ENCODE results near the gene PHAF1. TPM values are rescaled to one million over a fixed set of nuclear protein-coding genes. Genes with fewer than 3 reads are reported as not detected.

PHAF1 gene
- total and polyA plus RNA-seq, 2 of the 8 experiments (the other 6 are each of a cell fraction or from before 2014, with no cell fraction given): 18.6 to 26.4 TPM

GRCh38 chr16:67077871-67078270 is 31.9 kb upstream of the PHAF1 start (continued):
- TF ChIP-seq, protein P1, sequence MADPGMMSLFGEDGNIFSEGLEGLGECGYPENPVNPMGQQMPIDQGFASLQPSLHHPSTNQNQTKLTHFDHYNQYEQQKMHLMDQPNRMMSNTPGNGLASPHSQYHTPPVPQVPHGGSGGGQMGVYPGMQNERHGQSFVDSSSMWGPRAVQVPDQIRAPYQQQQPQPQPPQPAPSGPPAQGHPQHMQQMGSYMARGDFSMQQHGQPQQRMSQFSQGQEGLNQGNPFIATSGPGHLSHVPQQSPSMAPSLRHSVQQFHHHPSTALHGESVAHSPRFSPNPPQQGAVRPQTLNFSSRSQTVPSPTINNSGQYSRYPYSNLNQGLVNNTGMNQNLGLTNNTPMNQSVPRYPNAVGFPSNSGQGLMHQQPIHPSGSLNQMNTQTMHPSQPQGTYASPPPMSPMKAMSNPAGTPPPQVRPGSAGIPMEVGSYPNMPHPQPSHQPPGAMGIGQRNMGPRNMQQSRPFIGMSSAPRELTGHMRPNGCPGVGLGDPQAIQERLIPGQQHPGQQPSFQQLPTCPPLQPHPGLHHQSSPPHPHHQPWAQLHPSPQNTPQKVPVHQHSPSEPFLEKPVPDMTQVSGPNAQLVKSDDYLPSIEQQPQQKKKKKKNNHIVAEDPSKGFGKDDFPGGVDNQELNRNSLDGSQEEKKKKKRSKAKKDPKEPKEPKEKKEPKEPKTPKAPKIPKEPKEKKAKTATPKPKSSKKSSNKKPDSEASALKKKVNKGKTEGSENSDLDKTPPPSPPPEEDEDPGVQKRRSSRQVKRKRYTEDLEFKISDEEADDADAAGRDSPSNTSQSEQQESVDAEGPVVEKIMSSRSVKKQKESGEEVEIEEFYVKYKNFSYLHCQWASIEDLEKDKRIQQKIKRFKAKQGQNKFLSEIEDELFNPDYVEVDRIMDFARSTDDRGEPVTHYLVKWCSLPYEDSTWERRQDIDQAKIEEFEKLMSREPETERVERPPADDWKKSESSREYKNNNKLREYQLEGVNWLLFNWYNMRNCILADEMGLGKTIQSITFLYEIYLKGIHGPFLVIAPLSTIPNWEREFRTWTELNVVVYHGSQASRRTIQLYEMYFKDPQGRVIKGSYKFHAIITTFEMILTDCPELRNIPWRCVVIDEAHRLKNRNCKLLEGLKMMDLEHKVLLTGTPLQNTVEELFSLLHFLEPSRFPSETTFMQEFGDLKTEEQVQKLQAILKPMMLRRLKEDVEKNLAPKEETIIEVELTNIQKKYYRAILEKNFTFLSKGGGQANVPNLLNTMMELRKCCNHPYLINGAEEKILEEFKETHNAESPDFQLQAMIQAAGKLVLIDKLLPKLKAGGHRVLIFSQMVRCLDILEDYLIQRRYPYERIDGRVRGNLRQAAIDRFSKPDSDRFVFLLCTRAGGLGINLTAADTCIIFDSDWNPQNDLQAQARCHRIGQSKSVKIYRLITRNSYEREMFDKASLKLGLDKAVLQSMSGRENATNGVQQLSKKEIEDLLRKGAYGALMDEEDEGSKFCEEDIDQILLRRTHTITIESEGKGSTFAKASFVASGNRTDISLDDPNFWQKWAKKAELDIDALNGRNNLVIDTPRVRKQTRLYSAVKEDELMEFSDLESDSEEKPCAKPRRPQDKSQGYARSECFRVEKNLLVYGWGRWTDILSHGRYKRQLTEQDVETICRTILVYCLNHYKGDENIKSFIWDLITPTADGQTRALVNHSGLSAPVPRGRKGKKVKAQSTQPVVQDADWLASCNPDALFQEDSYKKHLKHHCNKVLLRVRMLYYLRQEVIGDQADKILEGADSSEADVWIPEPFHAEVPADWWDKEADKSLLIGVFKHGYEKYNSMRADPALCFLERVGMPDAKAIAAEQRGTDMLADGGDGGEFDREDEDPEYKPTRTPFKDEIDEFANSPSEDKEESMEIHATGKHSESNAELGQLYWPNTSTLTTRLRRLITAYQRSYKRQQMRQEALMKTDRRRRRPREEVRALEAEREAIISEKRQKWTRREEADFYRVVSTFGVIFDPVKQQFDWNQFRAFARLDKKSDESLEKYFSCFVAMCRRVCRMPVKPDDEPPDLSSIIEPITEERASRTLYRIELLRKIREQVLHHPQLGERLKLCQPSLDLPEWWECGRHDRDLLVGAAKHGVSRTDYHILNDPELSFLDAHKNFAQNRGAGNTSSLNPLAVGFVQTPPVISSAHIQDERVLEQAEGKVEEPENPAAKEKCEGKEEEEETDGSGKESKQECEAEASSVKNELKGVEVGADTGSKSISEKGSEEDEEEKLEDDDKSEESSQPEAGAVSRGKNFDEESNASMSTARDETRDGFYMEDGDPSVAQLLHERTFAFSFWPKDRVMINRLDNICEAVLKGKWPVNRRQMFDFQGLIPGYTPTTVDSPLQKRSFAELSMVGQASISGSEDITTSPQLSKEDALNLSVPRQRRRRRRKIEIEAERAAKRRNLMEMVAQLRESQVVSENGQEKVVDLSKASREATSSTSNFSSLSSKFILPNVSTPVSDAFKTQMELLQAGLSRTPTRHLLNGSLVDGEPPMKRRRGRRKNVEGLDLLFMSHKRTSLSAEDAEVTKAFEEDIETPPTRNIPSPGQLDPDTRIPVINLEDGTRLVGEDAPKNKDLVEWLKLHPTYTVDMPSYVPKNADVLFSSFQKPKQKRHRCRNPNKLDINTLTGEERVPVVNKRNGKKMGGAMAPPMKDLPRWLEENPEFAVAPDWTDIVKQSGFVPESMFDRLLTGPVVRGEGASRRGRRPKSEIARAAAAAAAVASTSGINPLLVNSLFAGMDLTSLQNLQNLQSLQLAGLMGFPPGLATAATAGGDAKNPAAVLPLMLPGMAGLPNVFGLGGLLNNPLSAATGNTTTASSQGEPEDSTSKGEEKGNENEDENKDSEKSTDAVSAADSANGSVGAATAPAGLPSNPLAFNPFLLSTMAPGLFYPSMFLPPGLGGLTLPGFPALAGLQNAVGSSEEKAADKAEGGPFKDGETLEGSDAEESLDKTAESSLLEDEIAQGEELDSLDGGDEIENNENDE (IDR thresholded peaks at IDR 0.05; ENCODE audit: insufficient replicate concordance, low read length): no peak
- TF ChIP-seq CHD2 (IDR thresholded peaks at IDR 0.05; ENCODE audit: low read length) (no peak), TAF1 (IDR thresholded peaks at IDR 0.05; ENCODE audit: low read depth, low read length) (no peak), TAF7 (optimal IDR thresholded peaks at IDR 0.05; ENCODE audit: borderline replicate concordance, low read depth, low read length) (no peak), SIN3A (conservative IDR thresholded peaks at IDR 0.05 in 1 of 2, IDR thresholded peaks at IDR 0.05 in 1 of 2; ENCODE audit: low read depth in 1 of 2, low read length in 2 of 2) (no peak), FOSL1 (IDR thresholded peaks at IDR 0.05; ENCODE audit: insufficient read depth, low read depth, low read length) (no peak), CEBPB (IDR thresholded peaks at IDR 0.05; ENCODE audit: low read depth, low read length) (no peak), RNF2 (IDR thresholded peaks at IDR 0.05; ENCODE audit: borderline replicate concordance, low read depth, low read length, missing control alignments, poor library complexity, severe bottlenecking) (no peak), POLR2AphosphoS5 (IDR thresholded peaks at IDR 0.05; ENCODE audit: low read depth, low read length) (no peak)

Data from H1 (cell line).